ENCODE measurements around the gene CRIM1. TPM values are rescaled to one million over a fixed set of nuclear protein-coding genes. Genes with fewer than 3 reads are reported as not detected.

CRIM1 gene
- total RNA-seq, 1 donor from 2014 or later: 103 TPM

GRCh38 chr2:36343606-36344005 is 12.0 kb upstream of the CRIM1 start:
- no peak overlapping the region for H3K4me3 ChIP-seq (ENCODE audit: low read depth, low read length)
- DNase-seq (ENCODE audit: low read depth): no peak
- TF ChIP-seq, protein P1, sequence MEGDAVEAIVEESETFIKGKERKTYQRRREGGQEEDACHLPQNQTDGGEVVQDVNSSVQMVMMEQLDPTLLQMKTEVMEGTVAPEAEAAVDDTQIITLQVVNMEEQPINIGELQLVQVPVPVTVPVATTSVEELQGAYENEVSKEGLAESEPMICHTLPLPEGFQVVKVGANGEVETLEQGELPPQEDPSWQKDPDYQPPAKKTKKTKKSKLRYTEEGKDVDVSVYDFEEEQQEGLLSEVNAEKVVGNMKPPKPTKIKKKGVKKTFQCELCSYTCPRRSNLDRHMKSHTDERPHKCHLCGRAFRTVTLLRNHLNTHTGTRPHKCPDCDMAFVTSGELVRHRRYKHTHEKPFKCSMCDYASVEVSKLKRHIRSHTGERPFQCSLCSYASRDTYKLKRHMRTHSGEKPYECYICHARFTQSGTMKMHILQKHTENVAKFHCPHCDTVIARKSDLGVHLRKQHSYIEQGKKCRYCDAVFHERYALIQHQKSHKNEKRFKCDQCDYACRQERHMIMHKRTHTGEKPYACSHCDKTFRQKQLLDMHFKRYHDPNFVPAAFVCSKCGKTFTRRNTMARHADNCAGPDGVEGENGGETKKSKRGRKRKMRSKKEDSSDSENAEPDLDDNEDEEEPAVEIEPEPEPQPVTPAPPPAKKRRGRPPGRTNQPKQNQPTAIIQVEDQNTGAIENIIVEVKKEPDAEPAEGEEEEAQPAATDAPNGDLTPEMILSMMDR (IDR thresholded peaks at IDR 0.05; ENCODE audit: insufficient read depth, low read length, poor library complexity, severe bottlenecking): no peak
- H3K27me3 ChIP-seq (ENCODE audit: control insufficient read depth, insufficient read depth, low read length): no peaks in the 10 kb centered on the region
- H3K36me3 ChIP-seq (ENCODE audit: control insufficient read depth, insufficient read depth, low read length): no peaks in the 10 kb centered on the region

GRCh38 chr2:36348721-36349120 is 6.9 kb upstream of the CRIM1 start:
- Histone ChIP-seq H3K27me3 (ENCODE audit: control insufficient read depth, insufficient read depth, low read length) (no peaks in the 10 kb centered on the region), H3K36me3 (ENCODE audit: control insufficient read depth, insufficient read depth, low read length) (no peaks in the 10 kb centered on the region), H3K4me3 (ENCODE audit: low read depth, low read length) (no peak overlapping the region)
- no peak for DNase-seq (ENCODE audit: low read depth)
- TF ChIP-seq, protein P1 (IDR thresholded peaks at IDR 0.05; ENCODE audit: insufficient read depth, low read length, poor library complexity, severe bottlenecking): no peak

- Histone ChIP-seq H3K4me3 (ENCODE audit: low read depth, low read length) (no peak overlapping the region), H3K27me3 (ENCODE audit: control insufficient read depth, insufficient read depth, low read length) (no peaks in the 10 kb centered on the region), H3K36me3 (ENCODE audit: control insufficient read depth, insufficient read depth, low read length) (no peaks in the 10 kb centered on the region)
- no peak for DNase-seq (ENCODE audit: low read depth)
- TF ChIP-seq, protein P1 (IDR thresholded peaks at IDR 0.05; ENCODE audit: insufficient read depth, low read length, poor library complexity, severe bottlenecking): no peak
These were observed 4.3 kb upstream of the CRIM1 start for GRCh38 chr2:36351291-36351690.

GRCh38 chr2:36351736-36352349 is 3.7 kb upstream of the CRIM1 start:
- TF ChIP-seq, protein P1 (IDR thresholded peaks at IDR 0.05; ENCODE audit: insufficient read depth, low read length, poor library complexity, severe bottlenecking): peak; percentile 46
- H3K27me3 ChIP-seq (ENCODE audit: control insufficient read depth, insufficient read depth, low read length): no peaks in the 10 kb centered on the region
- no peak overlapping the region for H3K4me3 ChIP-seq (ENCODE audit: low read depth, low read length)
- H3K36me3 ChIP-seq (ENCODE audit: control insufficient read depth, insufficient read depth, low read length): no peaks in the 10 kb centered on the region
- DNase-seq (ENCODE audit: low read depth): no peak

- no peaks in the 10 kb centered on the region for H3K27me3 ChIP-seq (ENCODE audit: control insufficient read depth, insufficient read depth, low read length)
- no peak for DNase-seq (ENCODE audit: low read depth)
- H3K4me3 ChIP-seq (ENCODE audit: low read depth, low read length): no peak overlapping the region
- H3K36me3 ChIP-seq (ENCODE audit: control insufficient read depth, insufficient read depth, low read length): no peaks in the 10 kb centered on the region
- TF ChIP-seq, protein P1 (IDR thresholded peaks at IDR 0.05; ENCODE audit: insufficient read depth, low read length, poor library complexity, severe bottlenecking): peak; percentile 9
These were observed 2.9 kb upstream of the CRIM1 start for GRCh38 chr2:36352701-36353100.

DNA sequence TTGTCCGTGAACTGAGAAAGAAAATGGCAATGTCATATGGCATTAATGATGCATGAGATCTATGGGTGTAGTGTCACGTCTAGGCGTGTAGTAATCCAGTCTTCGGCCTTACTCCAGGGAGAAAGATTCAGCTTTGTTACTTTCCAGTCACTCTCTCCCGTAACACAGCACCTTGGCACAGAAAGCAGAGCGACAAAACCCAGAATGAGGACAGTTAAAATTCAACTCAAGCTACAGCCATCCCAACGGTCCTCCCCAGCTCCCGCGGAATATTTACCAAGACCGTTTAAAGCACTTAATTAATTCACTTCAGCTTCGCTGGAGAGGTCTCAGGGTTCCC is 797 bp upstream of the CRIM1 start:
- no peak for DNase-seq (ENCODE audit: low read depth)
- peak overlapping the region; percentile 60 for H3K4me3 ChIP-seq (ENCODE audit: low read depth, low read length)
- no peaks in the 10 kb centered on the region for H3K27me3 ChIP-seq (ENCODE audit: control insufficient read depth, insufficient read depth, low read length)
- TF ChIP-seq, protein P1 (IDR thresholded peaks at IDR 0.05; ENCODE audit: insufficient read depth, low read length, poor library complexity, severe bottlenecking): no peak
- no peaks in the 10 kb centered on the region for H3K36me3 ChIP-seq (ENCODE audit: control insufficient read depth, insufficient read depth, low read length)
